Stimulated activated memory B cell treated with anti-CD40 and anti-IgM and Interleukin-4, amounts not matched to agents 10 μg/mL and 1 μg/mL and 100 μg/mL, for 72 hours (primary cell): ENCODE measurements around the gene TPM4.
"Not testable (repeated sequence)": the region's sequence is repeated elsewhere in the genome, so short reads cannot be mapped to it uniquely, and the experiment has no call there.

Source experiments
- ATAC-seq: fragments of 150-1000 bp; cut with Tn5 transposase; 2 replicates; pipeline ENCODE4 v1.10.0; 2021
- H3K27ac Mint-ChIP-seq: one replicate; pipeline ENCODE4 v1.8.0; 2022; ENCODE audit warnings: mild to moderate bottlenecking, mixed read lengths
- H3K27me3 Mint-ChIP-seq: one replicate; pipeline ENCODE4 v1.8.0; 2022; ENCODE audit warnings: mixed read lengths
- H3K36me3 Mint-ChIP-seq: one replicate; pipeline ENCODE4 v1.8.0; 2022; ENCODE audit warnings: mixed read lengths
- H3K4me1 Mint-ChIP-seq: one replicate; pipeline ENCODE4 v1.8.0; 2022; ENCODE audit warnings: mixed read lengths
- H3K4me3 Mint-ChIP-seq: one replicate; pipeline ENCODE4 v1.8.0; 2022; ENCODE audit warnings: mild to moderate bottlenecking, moderate library complexity, mixed read lengths
- H3K9me3 Mint-ChIP-seq: one replicate; pipeline ENCODE4 v1.8.0; 2022; ENCODE audit warnings: mixed read lengths

The TPM4 gene

DNA sequence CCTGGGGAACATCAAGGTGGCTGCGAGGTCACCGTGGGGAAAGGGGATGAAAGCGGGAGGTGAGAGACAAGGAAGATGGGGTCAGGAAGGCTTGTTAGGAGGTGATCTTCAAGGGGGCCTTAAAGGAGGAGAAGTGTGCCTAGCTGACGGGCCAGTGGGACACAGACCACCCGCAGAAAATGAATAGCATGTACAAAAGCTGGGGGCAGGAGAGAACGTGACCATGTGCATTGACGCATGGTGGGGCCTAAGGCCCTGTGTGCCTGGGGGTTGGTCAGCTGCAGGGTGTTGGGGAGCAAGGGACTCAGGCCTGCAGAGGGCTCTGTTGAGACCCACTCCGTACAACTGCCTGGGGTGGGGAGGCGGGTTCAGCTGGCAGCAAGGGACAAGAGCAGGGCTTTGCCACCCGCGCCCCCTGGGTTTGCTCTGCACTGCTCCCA is 41.3 kb downstream of the TPM4 start:
- H3K4me3 Mint-ChIP-seq, result peak overlapping the region; percentile 72
- peak; percentile 49 for ATAC-seq
- peaks cover 72% of the 10 kb centered on the region for H3K4me1 Mint-ChIP-seq
- H3K27me3 Mint-ChIP-seq, result no peaks in the 10 kb centered on the region
- no peaks in the 10 kb centered on the region for H3K9me3 Mint-ChIP-seq
- H3K27ac Mint-ChIP-seq, result peak overlapping the region; percentile 100
- peaks cover 71% of the 10 kb centered on the region for H3K36me3 Mint-ChIP-seq

DNA sequence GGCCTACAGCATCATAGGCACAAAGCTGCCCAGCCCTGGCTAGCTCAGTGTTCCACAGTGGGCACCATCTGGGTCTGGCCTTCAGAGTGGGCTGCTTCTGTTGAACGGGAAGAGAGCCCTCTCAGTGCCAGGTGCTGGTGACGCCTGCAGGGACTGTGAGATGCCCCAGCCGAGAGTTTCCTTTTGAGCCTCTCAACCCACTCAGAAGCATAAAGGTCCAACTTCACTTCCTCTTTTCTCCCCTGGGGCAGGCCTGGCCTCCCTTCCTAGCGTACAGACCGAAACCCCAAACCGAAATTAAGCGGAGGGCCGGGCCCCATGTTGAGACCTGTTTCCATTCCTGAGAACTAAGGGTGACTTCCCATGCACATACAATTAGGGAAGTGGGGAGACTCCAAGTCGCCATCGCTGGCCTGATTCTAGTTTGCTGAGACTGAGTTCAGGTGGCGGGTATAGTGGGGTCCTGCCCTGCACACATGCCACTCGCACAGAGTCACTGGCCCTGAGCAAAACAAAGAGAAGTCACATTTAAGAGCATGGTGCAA is 42.3 kb downstream of the TPM4 start:
- ATAC-seq, result peak; percentile 95
- Mint-ChIP-seq H3K27ac (peak overlapping the region; percentile 100), H3K9me3 (no peaks in the 10 kb centered on the region), H3K4me1 (peaks cover 66% of the 10 kb centered on the region), H3K4me3 (peak overlapping the region; percentile 72), H3K36me3 (peaks cover 65% of the 10 kb centered on the region), H3K27me3 (no peaks in the 10 kb centered on the region)

DNA sequence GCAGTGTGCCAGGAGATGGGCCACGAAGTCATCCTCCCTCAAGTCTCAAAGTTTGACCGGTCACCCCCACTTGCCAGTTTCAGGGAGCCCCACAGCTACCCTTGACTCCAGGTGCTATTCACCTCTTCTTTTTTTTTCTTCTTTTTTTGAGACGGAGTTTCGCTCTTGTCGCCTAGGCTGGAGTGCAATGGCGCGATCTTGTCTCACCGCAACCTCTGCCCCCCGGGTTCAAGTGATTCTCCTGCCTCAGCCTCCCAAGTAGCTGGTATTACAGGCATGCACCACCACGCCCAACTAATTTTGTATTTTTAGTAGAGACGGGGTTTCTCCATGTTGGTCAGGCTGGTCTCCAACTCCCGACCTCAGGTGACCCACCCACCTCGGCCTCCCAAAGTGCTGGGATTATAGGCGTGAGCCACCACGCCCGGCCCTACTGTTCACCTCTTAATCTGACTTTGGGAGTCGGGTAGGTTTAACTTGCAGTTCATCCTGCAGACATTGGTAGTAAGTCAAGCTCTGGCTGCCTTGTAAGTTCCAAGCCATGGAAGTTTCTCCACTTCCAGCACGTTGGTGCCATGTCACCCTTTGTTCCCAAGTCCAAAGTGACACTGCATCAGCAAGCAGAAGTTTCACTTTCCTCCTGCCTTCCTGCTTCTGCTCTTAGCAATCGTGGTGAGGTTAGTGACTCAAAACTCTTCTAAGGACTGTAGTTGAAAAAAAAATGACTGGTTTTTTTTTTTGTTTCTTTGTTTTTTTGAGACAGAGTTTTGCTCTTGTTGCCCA is 43.0 kb downstream of the TPM4 start:
- Mint-ChIP-seq H3K4me3 (peak overlapping the region; percentile 72), H3K27ac (peak overlapping the region; percentile 100), H3K36me3 (peaks cover 65% of the 10 kb centered on the region), H3K4me1 (peaks cover 62% of the 10 kb centered on the region)
- H3K9me3 Mint-ChIP-seq, H3K27me3 Mint-ChIP-seq: not testable (repeated sequence)
- ATAC-seq, result peak; percentile 61

DNA sequence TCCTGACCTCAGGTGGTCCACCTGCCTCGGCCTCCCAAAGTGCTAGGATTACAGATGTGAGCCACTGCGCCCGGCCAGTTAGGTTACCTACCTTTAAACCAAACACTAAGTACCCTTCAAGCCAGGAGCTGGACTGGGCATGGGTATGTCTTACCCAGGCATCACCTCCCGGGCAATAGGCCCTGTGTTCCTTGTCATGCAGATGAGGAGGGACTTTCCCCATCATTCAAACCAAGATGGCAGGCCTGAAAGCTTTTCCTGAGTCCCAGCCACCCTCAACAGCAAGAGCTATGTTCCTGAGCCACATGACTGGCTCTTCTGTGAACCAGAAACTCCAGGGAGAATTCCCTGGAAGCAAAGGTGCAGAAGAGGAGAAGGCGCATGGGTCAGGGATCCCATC is 44.8 kb downstream of the TPM4 start:
- Mint-ChIP-seq H3K36me3 (peaks cover 77% of the 10 kb centered on the region), H3K27ac (peak overlapping the region; percentile 100), H3K27me3 (no peaks in the 10 kb centered on the region), H3K9me3 (no peaks in the 10 kb centered on the region), H3K4me3 (no peak overlapping the region), H3K4me1 (peaks cover 46% of the 10 kb centered on the region)
- ATAC-seq, result no peak

DNA sequence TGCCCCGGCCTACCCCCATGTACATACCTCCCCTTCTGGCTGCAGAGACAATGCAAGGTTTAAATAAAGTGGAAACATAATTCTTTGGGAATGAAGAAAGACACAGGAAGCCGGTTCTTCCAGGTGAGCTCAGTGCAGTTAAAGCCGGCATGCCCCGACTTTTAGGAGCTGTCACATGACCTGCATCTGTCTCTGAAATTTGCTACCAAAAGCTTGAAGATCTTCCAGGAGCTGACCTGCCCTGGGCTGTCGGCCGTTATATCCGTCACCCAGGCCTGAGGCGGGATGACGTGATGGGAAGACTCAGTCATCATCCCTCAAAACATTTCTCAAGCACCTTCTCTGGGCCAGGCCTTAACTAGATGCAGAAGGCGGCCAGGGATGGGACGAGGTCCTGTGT is 45.7 kb downstream of the TPM4 start:
- Mint-ChIP-seq H3K4me3 (no peak overlapping the region), H3K27me3 (no peaks in the 10 kb centered on the region), H3K36me3 (peaks cover 81% of the 10 kb centered on the region), H3K4me1 (peaks cover 38% of the 10 kb centered on the region), H3K27ac (peak overlapping the region; percentile 100), H3K9me3 (no peaks in the 10 kb centered on the region)
- no peak for ATAC-seq

DNA sequence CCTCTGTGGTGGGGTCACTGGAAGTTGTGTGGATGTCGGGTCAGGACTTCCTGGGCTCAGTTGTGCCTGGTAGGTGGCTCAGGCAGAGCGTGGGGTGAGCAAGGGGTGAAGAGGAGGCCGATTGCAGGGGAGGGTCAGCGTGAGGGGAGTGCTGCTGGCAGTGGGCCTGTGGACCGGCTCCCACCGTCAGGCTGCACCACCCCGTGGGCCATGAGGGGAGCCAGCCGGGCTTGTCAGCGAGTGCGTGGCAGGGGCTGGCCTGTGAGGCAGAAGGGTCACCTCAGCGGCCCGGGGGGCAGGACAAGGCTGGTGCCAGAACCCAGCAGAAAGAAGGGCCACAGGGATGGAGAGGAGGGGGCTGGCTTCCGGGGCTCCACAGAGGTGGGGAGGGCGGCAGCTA is 48.7 kb downstream of the TPM4 start:
- ATAC-seq, result no peak
- H3K27me3 Mint-ChIP-seq, result no peaks in the 10 kb centered on the region
- H3K4me1 Mint-ChIP-seq, result peaks cover 8% of the 10 kb centered on the region
- H3K9me3 Mint-ChIP-seq, result no peaks in the 10 kb centered on the region
- peaks cover 74% of the 10 kb centered on the region for H3K36me3 Mint-ChIP-seq
- H3K4me3 Mint-ChIP-seq, result no peak overlapping the region
- peak overlapping the region; percentile 42 for H3K27ac Mint-ChIP-seq

DNA sequence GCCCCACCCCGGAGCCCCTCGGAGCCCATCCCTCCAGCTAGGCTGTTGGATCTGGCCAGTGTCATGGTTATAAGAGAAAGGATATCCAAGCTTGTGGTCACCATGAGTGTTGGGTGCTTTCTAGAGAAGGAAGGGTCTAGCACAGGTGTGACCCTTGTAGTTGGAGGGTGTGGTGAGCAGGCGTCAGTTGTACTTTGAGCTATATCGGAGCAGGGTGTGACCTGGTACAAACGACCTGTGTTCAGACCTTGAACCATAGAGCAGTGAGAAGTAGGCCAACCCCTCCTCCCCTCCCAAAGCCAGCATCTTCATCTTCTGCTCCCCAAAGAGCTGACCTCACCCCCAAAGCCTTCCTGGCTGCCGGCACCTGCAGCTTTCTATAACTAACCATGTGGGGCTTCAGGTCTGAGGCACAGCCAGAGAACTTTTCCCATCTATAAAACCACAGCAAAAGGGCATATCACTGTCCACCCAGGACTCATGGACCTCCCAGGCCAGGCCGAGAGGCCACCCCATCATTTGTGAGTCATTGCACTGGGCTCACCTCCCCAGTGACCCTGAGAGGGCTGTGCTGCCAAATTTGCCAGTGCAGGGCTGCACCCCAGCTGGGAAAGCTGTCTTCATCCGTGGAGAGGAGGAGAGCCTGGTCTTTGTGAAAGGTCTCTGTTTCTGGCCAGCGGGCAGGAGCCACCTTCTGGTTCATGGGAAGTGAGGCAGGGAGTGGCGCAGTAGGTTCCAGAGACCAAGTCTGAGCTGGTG is 49.6 kb downstream of the TPM4 start:
- Mint-ChIP-seq H3K4me1 (peaks cover 7% of the 10 kb centered on the region), H3K36me3 (peaks cover 77% of the 10 kb centered on the region), H3K27ac (peak overlapping the region; percentile 42)

DNA sequence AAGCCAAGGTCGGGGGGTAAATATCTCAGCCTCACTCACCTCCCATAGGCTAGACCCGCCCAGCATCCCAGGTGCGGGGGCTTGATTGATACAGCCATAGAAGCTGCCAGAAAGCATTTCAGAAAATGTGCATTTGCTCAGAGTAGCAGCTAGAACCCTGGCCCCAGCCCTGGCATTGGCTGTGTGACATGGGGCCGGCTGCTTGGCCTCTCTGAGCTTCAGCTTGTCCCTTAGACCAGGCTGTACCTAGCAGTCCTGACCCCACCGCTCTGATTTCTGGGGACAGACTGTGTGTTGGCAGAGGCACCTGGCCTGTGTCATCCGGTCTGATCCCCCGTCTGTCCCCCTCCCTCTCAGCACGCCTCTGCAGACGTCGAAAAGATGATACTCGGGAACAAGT is 50.8 kb downstream of the TPM4 start:
- no peak for ATAC-seq
- Mint-ChIP-seq H3K27ac (no peak overlapping the region), H3K4me3 (no peak overlapping the region), H3K36me3 (peaks cover 78% of the 10 kb centered on the region), H3K4me1 (peaks cover 19% of the 10 kb centered on the region), H3K27me3 (no peaks in the 10 kb centered on the region), H3K9me3 (peaks cover 10% of the 10 kb centered on the region)

More for the DNA sequence above, 49.6 kb downstream of the TPM4 start:
- Mint-ChIP-seq H3K27me3 (no peaks in the 10 kb centered on the region), H3K4me3 (no peak overlapping the region), H3K9me3 (no peaks in the 10 kb centered on the region)
- ATAC-seq, result no peak

DNA sequence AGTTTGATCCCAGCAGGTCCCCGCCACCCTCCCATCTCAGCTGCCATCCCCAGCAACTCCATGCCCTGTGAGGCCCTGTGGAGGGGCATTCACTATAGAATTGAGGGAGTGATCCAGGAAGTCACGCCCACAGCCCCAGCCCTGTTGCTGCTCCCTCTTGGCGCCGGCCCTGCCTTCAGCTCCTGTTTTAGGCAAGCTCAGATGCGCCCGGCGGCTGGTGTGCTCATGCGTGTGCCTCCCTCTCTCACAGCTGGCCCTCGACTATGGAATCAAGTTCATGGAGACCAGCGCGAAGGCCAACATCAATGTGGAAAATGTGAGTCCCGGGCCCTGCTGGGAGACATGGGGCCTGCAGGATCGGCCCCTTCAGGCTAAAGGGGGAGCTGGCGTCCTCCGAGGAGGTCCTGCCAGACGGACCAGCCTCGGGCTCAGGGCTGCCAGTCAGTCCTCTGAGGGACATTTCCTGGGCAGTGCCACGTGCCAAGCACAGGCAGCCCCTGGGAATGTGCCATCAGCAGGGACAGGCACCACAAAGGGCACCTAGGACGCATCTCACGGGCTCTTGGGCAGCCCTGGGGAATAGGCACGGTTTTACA is 51.6 kb downstream of the TPM4 start:
- Mint-ChIP-seq H3K4me3 (no peak overlapping the region), H3K9me3 (peaks cover 10% of the 10 kb centered on the region), H3K27ac (no peak overlapping the region), H3K27me3 (no peaks in the 10 kb centered on the region), H3K36me3 (peaks cover 84% of the 10 kb centered on the region), H3K4me1 (peaks cover 20% of the 10 kb centered on the region)
- no peak for ATAC-seq

DNA sequence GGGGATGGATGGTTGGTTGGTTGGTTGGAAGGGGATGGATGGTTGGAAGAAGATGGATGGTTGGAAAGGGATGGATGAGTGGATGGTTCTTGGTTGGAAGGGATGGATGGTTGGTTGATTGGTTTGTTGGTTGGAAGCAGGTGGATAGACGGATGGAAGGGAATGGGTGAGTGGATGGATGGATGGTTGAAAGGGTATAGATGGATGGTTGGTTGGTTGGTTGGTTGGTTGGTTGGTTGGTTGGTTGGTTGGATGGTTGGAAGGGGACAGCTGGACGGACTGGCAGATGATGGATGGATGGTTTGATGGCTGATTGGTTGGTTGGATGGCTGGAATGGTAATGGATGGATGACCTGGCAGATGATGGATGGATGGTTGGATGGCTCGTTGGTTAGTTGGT is 55.4 kb downstream of the TPM4 start:
- Mint-ChIP-seq H3K27ac (peak overlapping the region; percentile 37), H3K27me3 (no peaks in the 10 kb centered on the region), H3K4me3 (no peak overlapping the region), H3K36me3 (peaks cover 70% of the 10 kb centered on the region), H3K9me3 (peaks cover 11% of the 10 kb centered on the region), H3K4me1 (peaks cover 38% of the 10 kb centered on the region)
- no peak for ATAC-seq

DNA sequence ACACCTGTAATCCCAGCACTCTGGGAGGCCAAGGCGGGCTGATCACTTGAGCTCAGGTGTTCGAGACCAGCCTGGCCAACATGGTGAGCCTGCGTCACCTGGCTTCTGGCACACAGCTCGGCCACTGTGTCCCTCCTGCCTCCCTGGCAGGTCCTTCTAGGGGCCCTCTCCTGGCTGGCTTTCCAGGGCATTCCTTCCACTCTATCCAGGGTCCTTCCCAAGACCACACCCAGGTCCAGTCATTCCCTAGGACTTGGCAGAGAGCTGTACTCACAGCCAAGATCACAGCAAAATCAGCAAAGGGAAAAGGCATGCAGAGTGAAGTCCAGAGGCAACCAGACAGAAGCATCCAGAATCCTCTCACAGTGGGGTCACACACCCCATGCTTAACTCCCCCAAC is 57.5 kb downstream of the TPM4 start:
- Mint-ChIP-seq H3K4me3 (no peak overlapping the region), H3K27me3 (no peaks in the 10 kb centered on the region), H3K9me3 (peaks cover 14% of the 10 kb centered on the region), H3K27ac (peak overlapping the region; percentile 18), H3K36me3 (peaks cover 58% of the 10 kb centered on the region), H3K4me1 (peaks cover 47% of the 10 kb centered on the region)
- no peak for ATAC-seq

DNA sequence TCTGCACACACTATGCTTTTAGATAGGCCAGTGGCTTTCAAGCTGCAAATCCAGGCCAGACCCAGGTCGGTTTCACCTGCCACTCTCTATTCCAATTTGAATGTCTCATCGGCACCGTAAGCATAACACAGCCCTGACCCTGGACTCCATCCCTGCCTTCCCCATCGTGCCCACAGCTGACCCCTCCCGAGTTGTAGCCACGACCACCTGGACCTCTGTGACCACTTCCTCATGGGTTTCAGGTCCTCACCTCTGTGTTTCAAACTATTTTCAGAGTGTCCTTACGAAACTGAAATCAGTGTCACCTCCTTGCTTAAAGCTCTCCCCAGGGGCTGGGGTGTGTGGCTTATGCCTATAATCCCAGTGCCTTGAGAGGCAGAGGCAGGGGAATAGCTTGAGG is 58.2 kb downstream of the TPM4 start:
- peak; percentile 60 for ATAC-seq
- Mint-ChIP-seq H3K9me3 (peaks cover 14% of the 10 kb centered on the region), H3K4me3 (no peak overlapping the region), H3K27me3 (no peaks in the 10 kb centered on the region), H3K36me3 (peaks cover 51% of the 10 kb centered on the region), H3K27ac (peak overlapping the region; percentile 18), H3K4me1 (peaks cover 54% of the 10 kb centered on the region)

DNA sequence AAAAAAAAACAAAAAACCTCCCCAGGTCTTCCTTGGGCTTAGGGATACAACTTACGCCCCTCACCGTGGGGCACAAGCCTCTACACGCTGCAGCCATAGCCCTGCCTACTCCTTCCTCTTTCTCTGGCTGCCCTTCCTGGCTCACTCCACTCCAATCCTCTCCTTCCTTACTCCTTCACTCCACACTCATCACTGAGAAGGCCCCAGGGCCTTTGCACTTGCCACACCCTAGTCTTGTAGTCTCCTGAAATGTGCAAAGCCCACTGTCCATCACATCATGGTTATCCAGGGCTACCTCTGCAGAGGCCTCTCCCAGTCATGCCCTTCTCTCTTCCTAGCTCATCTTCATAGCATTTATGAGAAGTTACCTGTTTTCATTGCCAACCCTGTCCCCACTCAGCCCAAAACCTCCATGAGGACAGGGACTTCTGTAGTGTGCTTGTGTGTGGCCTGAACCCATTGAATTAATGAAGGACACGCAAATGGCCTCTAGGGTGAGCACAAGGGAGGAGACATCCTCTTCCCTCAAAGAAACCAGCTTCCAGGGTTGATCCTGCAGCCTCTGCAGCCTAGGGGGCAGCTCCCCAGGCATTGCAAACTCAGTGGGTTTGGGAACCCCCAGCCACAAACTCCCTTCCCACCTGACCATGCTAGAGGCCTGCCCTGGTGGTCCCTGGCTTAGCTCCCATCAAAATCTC is 59.3 kb downstream of the TPM4 start:
- Mint-ChIP-seq H3K27me3 (no peaks in the 10 kb centered on the region), H3K36me3 (peaks cover 40% of the 10 kb centered on the region), H3K9me3 (peaks cover 14% of the 10 kb centered on the region), H3K4me3 (peak overlapping the region; percentile 2), H3K27ac (peak overlapping the region; percentile 64), H3K4me1 (peaks cover 64% of the 10 kb centered on the region)
- ATAC-seq, result no peak

DNA sequence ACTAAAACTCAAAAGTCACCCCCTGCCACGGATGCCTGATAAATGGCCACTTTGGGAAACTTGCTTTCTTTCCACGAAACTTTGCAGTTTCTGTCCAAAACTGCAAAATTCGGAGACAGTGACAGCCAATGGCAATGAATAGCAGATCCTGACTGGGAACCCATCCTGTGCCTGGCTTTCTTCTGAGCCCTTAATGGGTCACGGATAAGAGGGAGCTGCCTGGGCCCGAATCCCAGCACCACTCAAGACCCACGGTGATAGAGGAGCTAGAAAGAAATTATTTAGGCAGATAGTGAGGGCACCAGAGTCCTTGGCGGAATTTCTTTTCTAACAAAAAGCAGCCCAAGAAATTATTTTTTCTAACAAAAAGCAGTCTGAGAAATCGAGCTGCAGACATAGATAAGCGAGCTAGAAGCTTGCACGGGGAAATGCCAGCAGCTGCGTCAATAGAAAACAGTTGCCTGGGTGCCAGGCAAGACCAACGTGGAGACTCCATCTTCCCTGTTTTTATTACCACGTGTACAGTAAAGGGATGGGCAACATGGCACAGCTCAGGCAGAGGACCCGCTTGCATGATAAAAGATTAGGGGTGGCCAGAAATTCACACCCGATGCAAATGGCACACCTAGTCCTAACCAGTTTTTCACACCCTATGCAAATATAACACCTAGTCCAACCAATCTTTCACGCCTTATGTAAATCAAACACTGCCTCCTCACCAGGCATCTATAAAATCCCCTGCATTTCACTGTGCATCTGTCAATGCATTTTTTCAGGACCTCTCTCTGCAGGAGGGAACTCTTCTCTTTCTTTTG is 60.1 kb downstream of the TPM4 start:
- H3K4me1 Mint-ChIP-seq, result peaks cover 66% of the 10 kb centered on the region
- H3K36me3 Mint-ChIP-seq, result peaks cover 32% of the 10 kb centered on the region
- H3K27ac Mint-ChIP-seq, result peak overlapping the region; percentile 64
- H3K27me3 Mint-ChIP-seq, result no peaks in the 10 kb centered on the region
- H3K4me3 Mint-ChIP-seq, result no peak overlapping the region
- no peak for ATAC-seq
- peaks cover 10% of the 10 kb centered on the region for H3K9me3 Mint-ChIP-seq
